GM21526 (cell line): ENCODE measurements around the gene ZNF79.

Experiments used
- ATAC-seq: cut with Tn5 transposase; IDR thresholded peaks from one replicate; pipeline ENCODE4 v1.9.1; 2021; ENCODE audit warnings: moderate library complexity; ENCODE audit not compliant: unreplicated experiment, low FRiP score

ZNF79 gene

GRCh38 chr9:127492616-127493015 is 68.4 kb downstream of the ZNF79 start:
- ATAC-seq = no peak

DNA sequence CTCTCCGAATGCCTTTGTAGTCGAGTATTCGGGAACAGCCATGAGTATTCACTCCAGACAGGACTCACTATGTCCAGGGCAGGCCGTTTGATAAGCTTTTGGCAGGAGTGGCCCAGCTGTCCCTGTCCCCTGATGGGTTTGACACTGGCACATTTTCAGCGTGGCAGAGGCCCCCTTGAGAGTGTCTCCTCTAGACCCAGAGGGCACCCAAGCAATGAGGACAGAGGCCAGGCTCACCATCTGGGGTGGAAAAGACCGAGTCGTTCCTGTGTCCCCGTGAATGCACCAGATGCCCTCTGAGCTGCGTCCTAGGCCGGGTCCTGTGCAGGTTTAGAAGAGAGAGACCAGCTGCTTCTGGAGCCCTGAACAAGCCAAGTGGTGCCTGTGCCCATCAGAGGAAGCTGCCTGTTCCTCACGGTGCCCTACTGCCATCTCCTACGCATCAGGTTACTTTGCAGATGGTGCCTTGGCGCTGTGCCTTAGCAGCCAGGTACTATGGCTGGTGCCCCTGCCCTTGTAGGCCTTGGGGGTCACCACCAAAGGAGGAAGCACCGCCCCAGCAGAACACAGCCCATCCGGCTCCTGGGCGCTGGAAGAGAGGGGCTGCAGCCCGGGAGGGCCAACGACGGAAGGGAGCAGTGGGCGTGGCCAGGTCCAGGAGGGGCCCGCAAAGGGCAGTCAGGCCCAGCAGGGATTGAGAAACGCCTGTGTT is 69.6 kb downstream of the ZNF79 start:
- ATAC-seq = no peak

DNA sequence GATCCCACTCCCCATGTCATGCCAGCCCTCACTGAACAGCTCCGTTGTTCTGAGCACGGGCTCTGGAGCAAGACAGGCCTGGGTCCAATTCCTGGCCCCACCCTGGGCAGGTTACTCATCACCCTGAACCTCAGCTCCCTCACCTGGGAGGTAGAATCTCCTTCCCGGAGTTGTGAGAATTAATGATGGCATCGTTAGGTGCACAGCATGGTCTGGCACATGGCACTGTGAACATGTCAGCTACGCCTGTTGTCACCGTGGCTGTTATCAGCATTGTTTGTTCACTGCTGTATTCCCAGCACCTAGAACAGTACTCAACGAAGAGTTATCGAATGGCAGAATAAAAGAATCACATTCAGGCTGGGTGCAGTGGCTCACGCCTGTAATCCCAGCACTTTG is 70.1 kb downstream of the ZNF79 start:
- ATAC-seq = no peak
